Measurements from ENCODE around the gene CUX1. TPM values are rescaled to one million over a fixed set of nuclear protein-coding genes. Genes with fewer than 3 reads are reported as not detected.
"Not testable (repeated sequence)": the region's sequence is repeated elsewhere in the genome, so short reads cannot be mapped to it uniquely, and the experiment has no call there.

The CUX1 gene
- total RNA-seq, 1 donor, result 99.1 TPM

GRCh38 chr7:101852364-101852763, 34.9 kb downstream of the CUX1 start:
- DNase-seq (ENCODE audit: low read depth in 2 of 3, low spot score in 2 of 3), result not testable (repeated sequence)

- DNase-seq (ENCODE audit: low read depth in 2 of 3, low spot score in 2 of 3), result no peak
Measured at GRCh38 chr7:101853684-101854083, 36.3 kb downstream of the CUX1 start.

- no peak for DNase-seq (ENCODE audit: low read depth in 2 of 3, low spot score in 2 of 3)
Measured at GRCh38 chr7:101854084-101854865, 36.8 kb downstream of the CUX1 start.

- peak; percentile 54 to 98 (median 98) for DNase-seq (ENCODE audit: low read depth in 2 of 3, low spot score in 2 of 3)
Measured at GRCh38 chr7:101856473-101857357, 39.3 kb downstream of the CUX1 start.

- DNase-seq (ENCODE audit: low read depth in 2 of 3, low spot score in 2 of 3), result no peak
Measured at GRCh38 chr7:101857358-101857811, 40.0 kb downstream of the CUX1 start.

- no peak for DNase-seq (ENCODE audit: low read depth in 2 of 3, low spot score in 2 of 3)
Measured at GRCh38 chr7:101858437-101859385, 41.3 kb downstream of the CUX1 start.

- DNase-seq (ENCODE audit: low read depth in 2 of 3, low spot score in 2 of 3), result no peak
Measured at GRCh38 chr7:101859411-101860106, 42.1 kb downstream of the CUX1 start.

GRCh38 chr7:101860316-101861217, 43.1 kb downstream of the CUX1 start:
- no peak for DNase-seq (ENCODE audit: low read depth in 2 of 3, low spot score in 2 of 3)

- no peak for DNase-seq (ENCODE audit: low read depth in 2 of 3, low spot score in 2 of 3)
Measured at GRCh38 chr7:101861218-101861775, 43.9 kb downstream of the CUX1 start.

GRCh38 chr7:101862280-101863220, 45.1 kb downstream of the CUX1 start:
- DNase-seq (ENCODE audit: low read depth in 2 of 3, low spot score in 2 of 3), result no peak

GRCh38 chr7:101863598-101863997, 46.2 kb downstream of the CUX1 start:
- no peak for DNase-seq (ENCODE audit: low read depth in 2 of 3, low spot score in 2 of 3)

GRCh38 chr7:101864039-101864438, 46.6 kb downstream of the CUX1 start:
- no peak for DNase-seq (ENCODE audit: low read depth in 2 of 3, low spot score in 2 of 3)

- no peak for DNase-seq (ENCODE audit: low read depth in 2 of 3, low spot score in 2 of 3)
Measured at GRCh38 chr7:101865031-101865430, 47.6 kb downstream of the CUX1 start.

GRCh38 chr7:101865455-101865854, 48.0 kb downstream of the CUX1 start:
- no peak for DNase-seq (ENCODE audit: low read depth in 2 of 3, low spot score in 2 of 3)

GRCh38 chr7:101866328-101866727, 48.9 kb downstream of the CUX1 start:
- DNase-seq (ENCODE audit: low read depth in 2 of 3, low spot score in 2 of 3), result no peak

GRCh38 chr7:101867265-101867664, 49.8 kb downstream of the CUX1 start:
- no peak for DNase-seq (ENCODE audit: low read depth in 2 of 3, low spot score in 2 of 3)

GRCh38 chr7:101867681-101868080, 50.3 kb downstream of the CUX1 start:
- DNase-seq (ENCODE audit: low read depth in 2 of 3, low spot score in 2 of 3), result not testable (repeated sequence)
